SK-N-SH (cell line): ENCODE data around the gene GDF2. TPM values are rescaled to one million over a fixed set of nuclear protein-coding genes. Genes with fewer than 3 reads are reported as not detected.

ENCODE experiments used
- CTCF ChIA-PET: fragments of 300-600, 350-600 bp; formaldehyde crosslinking; extraction: SDS; loops from one replicate; lab custom pipeline; 2021; lab: Yijun Ruan, JAX
- POLR2A ChIA-PET: fragments of 350-600 bp; sonication (Branson Sonifier 250); formaldehyde crosslinking; extraction: SDS; loops from one replicate; lab custom pipeline; 2020; ENCODE audit warnings: antibody characterized with exemption, inconsistent platforms; lab: Yijun Ruan, JAX
- DNase-seq: peaks from one replicate; pipeline ENCODE4 v3.0.0; 2012
- H2AFZ ChIP-seq: fragments of 200-600 bp; sonication (generic); 2 replicates; pipeline ENCODE4 v1.8.1; 2016; ENCODE audit warnings: antibody characterized with exemption, mild to moderate bottlenecking, low read depth
- H3F3A ChIP-seq: fragments of 200-600 bp; sonication (generic); replicated peaks from 2 replicates; pipeline ENCODE3; 2016; ENCODE audit warnings: antibody characterized with exemption, mild to moderate bottlenecking; ENCODE audit not compliant: insufficient read depth
- H3K27ac ChIP-seq, 2 experiments: fragments of 200-500 bp in 1 of 2; fragments of 200-600 bp in 1 of 2; sonication (Bioruptor generic) in 1 of 2; sonication (generic), shearing (Covaris generic) in 1 of 2; 2 replicates each; pipeline versions ENCODE4 v1.5.1 to v1.6.1; 2014 to 2016; ENCODE audit warnings: low read depth in 2 of 2, inconsistent platforms in 1 of 2, low read length in 1 of 2, mild to moderate bottlenecking in 1 of 2, mixed read lengths in 1 of 2
- H3K27me3 ChIP-seq: fragments of 200-600 bp; sonication (generic), shearing (Covaris generic); 2 replicates; pipeline ENCODE4 v1.6.1; 2016; ENCODE audit warnings: mixed run types; ENCODE audit not compliant: insufficient read depth
- H3K36me3 ChIP-seq, 2 experiments: fragments of 200-500 bp in 1 of 2; fragments of 200-600 bp in 1 of 2; sonication (Bioruptor generic) in 1 of 2; sonication (generic) in 1 of 2; replicated peaks in 1 of 2; 2 replicates each; pipeline versions ENCODE3 to v1.5.1; 2014 to 2016; ENCODE audit warnings: low read length in 1 of 2, mild to moderate bottlenecking in 1 of 2; ENCODE audit not compliant: insufficient read depth in 2 of 2, control insufficient read depth in 1 of 2
- H3K4me1 ChIP-seq, 2 experiments: fragments of 200-500 bp in 1 of 2; fragments of 200-600 bp in 1 of 2; sonication (Bioruptor generic) in 1 of 2; sonication (generic), shearing (Covaris generic) in 1 of 2; 2 replicates each; pipeline versions ENCODE4 v1.5.1 to v1.6.1; 2014 to 2016; ENCODE audit warnings: low read depth in 1 of 2, low read length in 1 of 2, mixed run types in 1 of 2; ENCODE audit not compliant: insufficient read depth in 2 of 2, control insufficient read depth in 1 of 2
- H3K4me2 ChIP-seq: fragments of 200-600 bp; sonication (generic), shearing (Covaris generic); 2 replicates; pipeline ENCODE4 v1.6.1; 2017; ENCODE audit warnings: mixed run types
- H3K4me3 ChIP-seq, 2 experiments: fragments of 200-500 bp in 1 of 2; fragments of 200-600 bp in 1 of 2; sonication (Bioruptor generic) in 1 of 2; sonication (generic), shearing (Covaris generic) in 1 of 2; 2 replicates each; pipeline versions ENCODE4 v1.5.1 to v1.8.1; 2014 to 2016; ENCODE audit warnings: low read depth in 2 of 2, inconsistent platforms in 1 of 2, low read length in 1 of 2, mild to moderate bottlenecking in 1 of 2, mixed read lengths in 1 of 2, moderate library complexity in 1 of 2
- H3K79me2 ChIP-seq: fragments of 200-600 bp; sonication (generic); 2 replicates; pipeline ENCODE4 v1.8.1; 2017; ENCODE audit warnings: mild to moderate bottlenecking; ENCODE audit not compliant: insufficient read depth
- H3K9ac ChIP-seq: fragments of 200-600 bp; sonication (generic); 2 replicates; pipeline ENCODE4 v1.6.1; 2017; ENCODE audit warnings: mixed run types
- H3K9me2 ChIP-seq: fragments of 200-600 bp; sonication (generic); 2 replicates; pipeline ENCODE4 v1.6.1; 2017; ENCODE audit warnings: mixed run types
- H3K9me3 ChIP-seq: fragments of 200-600 bp; sonication (generic); 2 replicates; pipeline ENCODE4 v1.6.1; 2017; ENCODE audit warnings: mixed run types, mild to moderate bottlenecking, moderate library complexity
- H4K20me1 ChIP-seq: fragments of 200-600 bp; sonication (generic); 2 replicates; pipeline ENCODE4 v1.6.1; 2017; ENCODE audit warnings: mild to moderate bottlenecking, mixed run types; ENCODE audit not compliant: insufficient read depth
- ELF1 ChIP-seq: IDR thresholded peaks from 2 replicates; pipeline ENCODE4 v1.4.0; 2012
- FOSL2 ChIP-seq: IDR thresholded peaks from 2 replicates; pipeline ENCODE4 v1.4.0; 2012; ENCODE audit warnings: low read depth, mild to moderate bottlenecking, moderate library complexity, borderline replicate concordance
- GABPA ChIP-seq: IDR thresholded peaks from 2 replicates; pipeline ENCODE4 v1.4.0; 2012; ENCODE audit warnings: low read depth, mild to moderate bottlenecking
- MEF2A ChIP-seq: IDR thresholded peaks from 2 replicates; pipeline ENCODE4 v1.4.0; 2012; ENCODE audit warnings: low read depth, borderline replicate concordance
- MXI1 ChIP-seq: IDR thresholded peaks from 2 replicates; pipeline ENCODE4 v1.6.1; 2012; ENCODE audit warnings: mild to moderate bottlenecking, low read depth, low read length, improper control_type of control experiment
- NRF1 ChIP-seq: IDR thresholded peaks from 2 replicates; pipeline ENCODE4 v1.6.1; 2012; ENCODE audit warnings: low read depth, mild to moderate bottlenecking, low read length
- RAD21 ChIP-seq: IDR thresholded peaks from 2 replicates; pipeline ENCODE4 v1.6.1; 2012; ENCODE audit warnings: mild to moderate bottlenecking, low read length
- RCOR1 ChIP-seq: fragments of 150-350 bp; IDR thresholded peaks from 2 replicates; pipeline ENCODE4 v1.6.1; 2017; ENCODE audit warnings: antibody characterized with exemption, low read length
- TAF1 ChIP-seq: IDR thresholded peaks from 2 replicates; pipeline ENCODE4 v1.6.1; 2012; ENCODE audit warnings: low read depth, mild to moderate bottlenecking, low read length, moderate library complexity, borderline replicate concordance
- YY1 ChIP-seq: IDR thresholded peaks from 2 replicates; pipeline ENCODE4 v1.4.0; 2012; ENCODE audit warnings: low read depth, mild to moderate bottlenecking
- WGBS: methylation state at CpG from one replicate; pipeline ENCODE4 v1.1.6; 2017; ENCODE audit warnings: low lambda C conversion rate; 5-methylcytosine and 5-hydroxymethylcytosine counted together
- polyA plus RNA-seq, 3 experiments: library from polyadenylated mRNA; depleted of rRNA; stranded (reverse); fragments of >200 nt; gene quantifications; 2 replicates each; pipeline ENCODE4 v1.2.3, GENCODE V29; 2012
- TF ChIP-seq, protein P1 (sequence below): IDR thresholded peaks from 2 replicates; pipeline ENCODE4 v1.6.1; 2012; ENCODE audit warnings: mild to moderate bottlenecking, low read depth, low read length, moderate library complexity
- TF ChIP-seq, protein P2 (sequence below): IDR thresholded peaks from 2 replicates; pipeline ENCODE4 v1.4.0; 2012; ENCODE audit warnings: low read depth, borderline replicate concordance
- TF ChIP-seq, protein P3 (sequence below): IDR thresholded peaks from 2 replicates; pipeline ENCODE4 v1.4.0; 2012; ENCODE audit warnings: low read depth, borderline replicate concordance
- TF ChIP-seq, protein P4 (sequence below): fragments of 150-350 bp; IDR thresholded peaks from 2 replicates; pipeline ENCODE4 v1.6.1; 2017; ENCODE audit warnings: antibody characterized with exemption, low read length, low read depth, borderline replicate concordance

Gene GDF2
- polyA plus RNA-seq, 1 of the 3 experiments (the other 2 are of a cell fraction) = not detected

DNA sequence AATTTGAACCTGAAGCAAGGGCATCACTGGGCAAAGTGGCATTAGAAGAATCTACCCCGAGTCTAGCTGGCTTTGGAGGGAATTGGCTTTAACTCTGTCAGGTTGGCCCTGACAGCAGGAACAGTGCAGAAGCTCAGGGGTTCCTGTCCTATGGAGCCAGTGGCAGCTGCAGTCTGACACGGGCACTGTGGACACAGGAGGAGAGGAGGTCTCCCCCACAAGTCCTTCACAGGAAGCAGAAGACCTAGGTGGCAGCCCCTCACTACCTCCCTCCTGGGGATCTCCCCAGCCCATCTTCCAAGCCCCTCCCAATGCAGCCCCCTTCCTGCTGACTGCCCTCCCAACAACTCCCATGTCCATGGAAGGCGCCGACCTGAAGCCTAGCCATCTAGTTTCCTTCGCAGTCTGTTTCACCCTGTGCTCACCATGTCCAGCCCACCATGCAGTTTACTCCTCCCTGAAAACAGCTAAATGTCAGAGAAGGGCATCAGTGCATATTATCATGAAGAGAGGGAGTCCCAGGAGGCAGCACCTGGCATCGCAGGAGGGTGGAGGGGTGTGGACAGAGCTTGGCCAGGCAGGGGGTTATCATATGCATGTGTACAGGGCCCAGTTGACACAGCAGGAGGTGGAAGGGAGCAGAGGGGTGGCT lies 40.1 kb upstream of the GDF2 start:
- H4K20me1 ChIP-seq = no peaks in the 10 kb centered on the region
- no peaks in the 10 kb centered on the region for H3K79me2 ChIP-seq
- WGBS = 52% methylated on average over 6 of the region's 6 CpGs
- no peak overlapping the region for H3K4me2 ChIP-seq
- no peak overlapping the region for H3K27ac ChIP-seq
- ChIA-PET CTCF (interaction anchor here (0.9 to 2.2 kb wide), 3 partner anchors 15 to 257 kb away, joined by 4 to 11 read pairs (median 6); no protein-coding TSS in a partner anchor), POLR2A (no interaction called here)
- no peak for DNase-seq
- H2AFZ ChIP-seq = no peak overlapping the region
- H3F3A ChIP-seq = no peaks in the 10 kb centered on the region
- H3K27me3 ChIP-seq = no peaks in the 10 kb centered on the region
- no peak overlapping the region for H3K4me3 ChIP-seq
- H3K36me3 ChIP-seq = no peaks in the 10 kb centered on the region
- H3K9ac ChIP-seq = no peak overlapping the region
- no peaks in the 10 kb centered on the region for H3K9me3 ChIP-seq
- peaks cover 0 to 39% of the 10 kb centered on the region in 2 experiments; a peak in 1 of 4 replicates for H3K4me1 ChIP-seq
- no peak for TF ChIP-seq MEF2A
- TF ChIP-seq, all 33 proteins: peak for 0
- no peaks in the 10 kb centered on the region for H3K9me2 ChIP-seq

DNA sequence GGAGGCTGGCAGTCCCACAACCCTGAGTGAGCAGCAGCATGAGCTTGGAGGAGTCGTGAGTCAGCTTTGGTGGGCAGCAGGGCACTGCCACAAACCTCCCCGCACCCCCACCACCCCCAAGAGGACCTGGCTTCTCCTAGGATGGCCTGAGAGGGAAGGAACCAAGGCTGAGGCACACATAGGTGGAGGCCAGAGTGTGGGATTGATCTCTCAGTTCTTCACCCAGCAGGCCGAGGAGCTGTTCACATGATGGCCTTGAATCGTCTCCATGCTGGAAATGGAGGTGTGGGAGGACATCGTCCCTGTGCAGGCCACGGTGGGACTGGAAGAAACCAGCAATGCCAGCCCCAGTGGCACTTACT lies 39.6 kb upstream of the GDF2 start:
- ChIA-PET POLR2A (no interaction called here), CTCF (interaction anchor here (0.9 to 2.2 kb wide), 3 partner anchors 15 to 258 kb away, joined by 4 to 11 read pairs (median 6); no protein-coding TSS in a partner anchor)
- peaks cover 0 to 40% of the 10 kb centered on the region in 2 experiments; a peak in 1 of 4 replicates for H3K4me1 ChIP-seq
- H3F3A ChIP-seq = no peaks in the 10 kb centered on the region
- WGBS = 30% methylated on average over 3 of the region's 6 CpGs
- no peak overlapping the region for H3K9ac ChIP-seq
- DNase-seq = no peak
- H3K9me3 ChIP-seq = no peaks in the 10 kb centered on the region
- H3K79me2 ChIP-seq = no peaks in the 10 kb centered on the region
- H3K4me2 ChIP-seq = no peak overlapping the region
- no peaks in the 10 kb centered on the region for H3K36me3 ChIP-seq
- no peaks in the 10 kb centered on the region for H3K27me3 ChIP-seq
- no peak overlapping the region for H3K27ac ChIP-seq
- H3K4me3 ChIP-seq = no peak overlapping the region
- H4K20me1 ChIP-seq = no peaks in the 10 kb centered on the region
- H3K9me2 ChIP-seq = no peaks in the 10 kb centered on the region
- no peak overlapping the region for H2AFZ ChIP-seq
- TF ChIP-seq RCOR1 (no peak), YY1 (no peak), TAF1 (no peak), RAD21 (no peak), FOSL2 (no peak), MXI1 (no peak), NRF1 (no peak), GABPA (no peak), ELF1 (no peak)
- TF ChIP-seq, protein P1, sequence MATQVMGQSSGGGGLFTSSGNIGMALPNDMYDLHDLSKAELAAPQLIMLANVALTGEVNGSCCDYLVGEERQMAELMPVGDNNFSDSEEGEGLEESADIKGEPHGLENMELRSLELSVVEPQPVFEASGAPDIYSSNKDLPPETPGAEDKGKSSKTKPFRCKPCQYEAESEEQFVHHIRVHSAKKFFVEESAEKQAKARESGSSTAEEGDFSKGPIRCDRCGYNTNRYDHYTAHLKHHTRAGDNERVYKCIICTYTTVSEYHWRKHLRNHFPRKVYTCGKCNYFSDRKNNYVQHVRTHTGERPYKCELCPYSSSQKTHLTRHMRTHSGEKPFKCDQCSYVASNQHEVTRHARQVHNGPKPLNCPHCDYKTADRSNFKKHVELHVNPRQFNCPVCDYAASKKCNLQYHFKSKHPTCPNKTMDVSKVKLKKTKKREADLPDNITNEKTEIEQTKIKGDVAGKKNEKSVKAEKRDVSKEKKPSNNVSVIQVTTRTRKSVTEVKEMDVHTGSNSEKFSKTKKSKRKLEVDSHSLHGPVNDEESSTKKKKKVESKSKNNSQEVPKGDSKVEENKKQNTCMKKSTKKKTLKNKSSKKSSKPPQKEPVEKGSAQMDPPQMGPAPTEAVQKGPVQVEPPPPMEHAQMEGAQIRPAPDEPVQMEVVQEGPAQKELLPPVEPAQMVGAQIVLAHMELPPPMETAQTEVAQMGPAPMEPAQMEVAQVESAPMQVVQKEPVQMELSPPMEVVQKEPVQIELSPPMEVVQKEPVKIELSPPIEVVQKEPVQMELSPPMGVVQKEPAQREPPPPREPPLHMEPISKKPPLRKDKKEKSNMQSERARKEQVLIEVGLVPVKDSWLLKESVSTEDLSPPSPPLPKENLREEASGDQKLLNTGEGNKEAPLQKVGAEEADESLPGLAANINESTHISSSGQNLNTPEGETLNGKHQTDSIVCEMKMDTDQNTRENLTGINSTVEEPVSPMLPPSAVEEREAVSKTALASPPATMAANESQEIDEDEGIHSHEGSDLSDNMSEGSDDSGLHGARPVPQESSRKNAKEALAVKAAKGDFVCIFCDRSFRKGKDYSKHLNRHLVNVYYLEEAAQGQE = no peak
- TF ChIP-seq, protein P2, sequence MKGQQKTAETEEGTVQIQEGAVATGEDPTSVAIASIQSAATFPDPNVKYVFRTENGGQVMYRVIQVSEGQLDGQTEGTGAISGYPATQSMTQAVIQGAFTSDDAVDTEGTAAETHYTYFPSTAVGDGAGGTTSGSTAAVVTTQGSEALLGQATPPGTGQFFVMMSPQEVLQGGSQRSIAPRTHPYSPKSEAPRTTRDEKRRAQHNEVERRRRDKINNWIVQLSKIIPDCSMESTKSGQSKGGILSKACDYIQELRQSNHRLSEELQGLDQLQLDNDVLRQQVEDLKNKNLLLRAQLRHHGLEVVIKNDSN = no peak
- TF ChIP-seq, protein P3, sequence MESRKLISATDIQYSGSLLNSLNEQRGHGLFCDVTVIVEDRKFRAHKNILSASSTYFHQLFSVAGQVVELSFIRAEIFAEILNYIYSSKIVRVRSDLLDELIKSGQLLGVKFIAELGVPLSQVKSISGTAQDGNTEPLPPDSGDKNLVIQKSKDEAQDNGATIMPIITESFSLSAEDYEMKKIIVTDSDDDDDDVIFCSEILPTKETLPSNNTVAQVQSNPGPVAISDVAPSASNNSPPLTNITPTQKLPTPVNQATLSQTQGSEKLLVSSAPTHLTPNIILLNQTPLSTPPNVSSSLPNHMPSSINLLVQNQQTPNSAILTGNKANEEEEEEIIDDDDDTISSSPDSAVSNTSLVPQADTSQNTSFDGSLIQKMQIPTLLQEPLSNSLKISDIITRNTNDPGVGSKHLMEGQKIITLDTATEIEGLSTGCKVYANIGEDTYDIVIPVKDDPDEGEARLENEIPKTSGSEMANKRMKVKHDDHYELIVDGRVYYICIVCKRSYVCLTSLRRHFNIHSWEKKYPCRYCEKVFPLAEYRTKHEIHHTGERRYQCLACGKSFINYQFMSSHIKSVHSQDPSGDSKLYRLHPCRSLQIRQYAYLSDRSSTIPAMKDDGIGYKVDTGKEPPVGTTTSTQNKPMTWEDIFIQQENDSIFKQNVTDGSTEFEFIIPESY = no peak
- TF ChIP-seq, protein P4, sequence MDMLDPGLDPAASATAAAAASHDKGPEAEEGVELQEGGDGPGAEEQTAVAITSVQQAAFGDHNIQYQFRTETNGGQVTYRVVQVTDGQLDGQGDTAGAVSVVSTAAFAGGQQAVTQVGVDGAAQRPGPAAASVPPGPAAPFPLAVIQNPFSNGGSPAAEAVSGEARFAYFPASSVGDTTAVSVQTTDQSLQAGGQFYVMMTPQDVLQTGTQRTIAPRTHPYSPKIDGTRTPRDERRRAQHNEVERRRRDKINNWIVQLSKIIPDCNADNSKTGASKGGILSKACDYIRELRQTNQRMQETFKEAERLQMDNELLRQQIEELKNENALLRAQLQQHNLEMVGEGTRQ = no peak
